H1 (cell line): Measurements from ENCODE around the gene LRP5. TPM values are rescaled to one million over a fixed set of nuclear protein-coding genes. Genes with fewer than 3 reads are reported as not detected.

Experiments
- CTCF ChIA-PET: fragments of 300-600 bp; sonication (Branson Sonifier 250); formaldehyde crosslinking; loops from one replicate; lab custom pipeline; 2021; ENCODE audit not compliant: partially characterized antibody; lab: Charles Lee
- POLR2A ChIA-PET: fragments of 300-600 bp; sonication (Branson Sonifier 250); formaldehyde crosslinking; loops from one replicate; lab custom pipeline; 2021; ENCODE audit warnings: inconsistent platforms; ENCODE audit not compliant: partially characterized antibody; lab: Charles Lee
- DNase-seq, 2 experiments: peaks; one replicate each; pipeline versions ENCODE4 v3.0.0 to v3.0.0-alpha.2; 2010 to 2022; ENCODE audit warnings: low spot score in 2 of 2, low read depth in 1 of 2, mixed read lengths in 1 of 2
- FAIRE-seq: peaks from 2 replicates; lab custom pipeline; 2011; peaks lifted over from hg19 to GRCh38; lab: Jason Lieb, UNC
- H2AFZ ChIP-seq: 2 replicates; pipeline ENCODE4 v1.8.1; 2012; ENCODE audit warnings: low read length, inconsistent platforms
- H2AK5ac ChIP-seq: 2 replicates; pipeline ENCODE4 v1.6.1; 2013; ENCODE audit warnings: low read depth, low read length
- H2BK120ac ChIP-seq: replicated peaks from 2 replicates; pipeline ENCODE3; 2013; ENCODE audit warnings: low read depth, low read length, inconsistent platforms
- H2BK12ac ChIP-seq: 2 replicates; pipeline ENCODE4 v1.6.1; 2013; ENCODE audit warnings: low read depth, low read length
- H2BK15ac ChIP-seq: 2 replicates; pipeline ENCODE4 v1.6.1; 2013; ENCODE audit warnings: low read length
- H2BK20ac ChIP-seq: 2 replicates; pipeline ENCODE4 v1.6.1; 2013; ENCODE audit warnings: low read length
- H2BK5ac ChIP-seq: 2 replicates; pipeline ENCODE4 v1.6.1; 2013; ENCODE audit warnings: low read depth, low read length
- H3K14ac ChIP-seq: 2 replicates; pipeline ENCODE4 v1.6.1; 2013; ENCODE audit warnings: inconsistent platforms; ENCODE audit not compliant: insufficient read length
- H3K18ac ChIP-seq: 2 replicates; pipeline ENCODE4 v1.6.1; 2013; ENCODE audit warnings: low read length; ENCODE audit errors: extremely low read depth
- H3K23ac ChIP-seq: 2 replicates; pipeline ENCODE4 v1.6.1; 2013; ENCODE audit warnings: inconsistent platforms; ENCODE audit not compliant: insufficient read length
- H3K23me2 ChIP-seq: 2 replicates; pipeline ENCODE4 v1.6.1; 2013; ENCODE audit warnings: low read depth, low read length
- H3K27ac ChIP-seq: 2 replicates; pipeline ENCODE4 v1.6.1; 2011; ENCODE audit warnings: low read depth, low read length, inconsistent platforms
- H3K27me3 ChIP-seq, 4 experiments: replicated peaks in 1 of 4; 1 replicate in 1 of 4; 2 replicates in 3 of 4; pipeline versions ENCODE4 v1.6.1 to v1.8.1; 2011 to 2013; ENCODE audit warnings: low read length in 3 of 4, mild to moderate bottlenecking in 3 of 4, inconsistent platforms in 2 of 4, mixed read lengths in 2 of 4, moderate library complexity in 1 of 4; ENCODE audit not compliant: control insufficient read depth in 3 of 4, insufficient read depth in 3 of 4; ENCODE audit errors: extremely low read depth in 1 of 4
- H3K36me3 ChIP-seq, 4 experiments: 2 replicates each; pipeline versions ENCODE4 v1.6.1 to v1.8.1; 2011 to 2013; ENCODE audit warnings: mild to moderate bottlenecking in 4 of 4, low read length in 3 of 4, moderate library complexity in 2 of 4, control low read depth in 1 of 4, inconsistent platforms in 1 of 4; ENCODE audit not compliant: insufficient read depth in 4 of 4, control insufficient read depth in 2 of 4
- H3K4ac ChIP-seq: replicated peaks from 2 replicates; pipeline ENCODE3; 2013; ENCODE audit warnings: low read length, low read depth, mixed read lengths, inconsistent platforms; ENCODE audit not compliant: insufficient read length
- H3K4me1 ChIP-seq, 4 experiments: replicated peaks in 1 of 4; 1 replicate in 1 of 4; 2 replicates in 3 of 4; pipeline versions ENCODE4 v1.6.1 to v1.8.1; 2011 to 2013; ENCODE audit warnings: low read length in 3 of 4, inconsistent platforms in 2 of 4, mixed read lengths in 1 of 4; ENCODE audit not compliant: insufficient read depth in 4 of 4, control insufficient read depth in 3 of 4
- H3K4me2 ChIP-seq, 2 experiments: 2 replicates each; pipeline versions ENCODE4 v1.6.1 to v1.8.1; 2011 to 2013; ENCODE audit warnings: low read depth in 2 of 2, low read length in 2 of 2, control low read depth in 1 of 2, inconsistent platforms in 1 of 2, mild to moderate bottlenecking in 1 of 2; ENCODE audit not compliant: insufficient read depth in 1 of 2
- H3K4me3 ChIP-seq, 4 experiments: fragments of 200-600, 300-600 bp in 1 of 4; sonication (generic), shearing (Covaris generic), sonication (Bioruptor Twin) in 1 of 4; 2 replicates each; pipeline versions ENCODE4 v1.5.1 to v1.8.1; 2011 to 2016; ENCODE audit warnings: low read length in 4 of 4, low read depth in 3 of 4, control low read depth in 2 of 4, inconsistent platforms in 2 of 4, mild to moderate bottlenecking in 2 of 4, mixed read lengths in 1 of 4, moderate library complexity in 1 of 4; ENCODE audit not compliant: insufficient read depth in 2 of 4; ENCODE audit errors: extremely low read depth in 1 of 4
- H3K56ac ChIP-seq: replicated peaks from 2 replicates; pipeline ENCODE3; 2013; ENCODE audit warnings: low read depth, mild to moderate bottlenecking, mixed read lengths, low read length, inconsistent platforms; ENCODE audit not compliant: insufficient read length
- H3K79me1 ChIP-seq: 2 replicates; pipeline ENCODE4 v1.6.1; 2013; ENCODE audit warnings: low read depth, low read length, control low read depth
- H3K79me2 ChIP-seq, 2 experiments: 2 replicates each; pipeline versions ENCODE4 v1.6.1 to v1.8.1; 2012 to 2013; ENCODE audit warnings: low read length in 2 of 2, mild to moderate bottlenecking in 2 of 2, inconsistent platforms in 1 of 2; ENCODE audit not compliant: insufficient read depth in 2 of 2, control insufficient read depth in 1 of 2
- H3K9ac ChIP-seq, 4 experiments: replicated peaks in 1 of 4; 1 replicate in 1 of 4; 2 replicates in 3 of 4; pipeline versions ENCODE4 v1.6.1 to v1.8.1; 2011 to 2013; ENCODE audit warnings: low read depth in 3 of 4, low read length in 3 of 4, control low read depth in 2 of 4, mild to moderate bottlenecking in 2 of 4, moderate library complexity in 2 of 4, inconsistent platforms in 1 of 4; ENCODE audit errors: extremely low read depth in 1 of 4
- H3K9me3 ChIP-seq, 2 experiments: 2 replicates each; pipeline versions ENCODE4 v1.6.1 to v1.8.1; 2012 to 2013; ENCODE audit warnings: mild to moderate bottlenecking in 2 of 2, moderate library complexity in 2 of 2, control low read depth in 1 of 2, inconsistent platforms in 1 of 2, low read depth in 1 of 2, low read length in 1 of 2, mixed read lengths in 1 of 2; ENCODE audit not compliant: insufficient read depth in 2 of 2
- H4K20me1 ChIP-seq, 2 experiments: replicated peaks in 1 of 2; 2 replicates each; pipeline versions ENCODE3 to v1.8.1; 2011 to 2013; ENCODE audit warnings: inconsistent platforms in 2 of 2, low read length in 2 of 2, mild to moderate bottlenecking in 1 of 2; ENCODE audit not compliant: insufficient read depth in 2 of 2, control insufficient read depth in 1 of 2
- H4K5ac ChIP-seq: 2 replicates; pipeline ENCODE4 v1.6.1; 2013; ENCODE audit warnings: low read length, low read depth, mixed read lengths, inconsistent platforms; ENCODE audit not compliant: insufficient read length
- H4K8ac ChIP-seq: 2 replicates; pipeline ENCODE4 v1.8.0; 2013; ENCODE audit warnings: mild to moderate bottlenecking, moderate library complexity, low read length, inconsistent platforms; ENCODE audit not compliant: insufficient read depth; ENCODE audit errors: extremely low read depth
- H4K91ac ChIP-seq: replicated peaks from 2 replicates; pipeline ENCODE3; 2013; ENCODE audit warnings: low read length, mixed read lengths, inconsistent platforms; ENCODE audit not compliant: insufficient read length
- CHD2 ChIP-seq: IDR thresholded peaks from 2 replicates; pipeline ENCODE4 v1.6.1; 2012; ENCODE audit warnings: low read length, improper control_type of control experiment
- EGR1 ChIP-seq: IDR thresholded peaks from 2 replicates; pipeline ENCODE4 v1.6.1; 2011; ENCODE audit warnings: low read depth, low read length, borderline replicate concordance
- GTF2F1 ChIP-seq: IDR thresholded peaks from 2 replicates; pipeline ENCODE4 v1.6.1; 2012; ENCODE audit warnings: low read depth, low read length, improper control_type of control experiment, borderline replicate concordance
- KDM5A ChIP-seq: fragments of 200-600 bp; IDR thresholded peaks from 2 replicates; pipeline ENCODE4 v1.7.1; 2012; ENCODE audit warnings: mild to moderate bottlenecking, low read length, inconsistent platforms, mixed read lengths
- NANOG ChIP-seq: IDR thresholded peaks from 2 replicates; pipeline ENCODE4 v1.6.1; 2011; ENCODE audit warnings: low read length, low read depth, mild to moderate bottlenecking, inconsistent platforms; ENCODE audit not compliant: insufficient read depth, poor library complexity, severe bottlenecking
- POLR2AphosphoS5 ChIP-seq: IDR thresholded peaks from 2 replicates; pipeline ENCODE4 v1.6.1; 2011; ENCODE audit warnings: low read depth, low read length
- RFX5 ChIP-seq: IDR thresholded peaks from 2 replicates; pipeline ENCODE4 v1.6.1; 2011; ENCODE audit warnings: low read depth, low read length, improper control_type of control experiment, borderline replicate concordance
- SAP30 ChIP-seq: fragments of 300-600 bp; sonication (generic); IDR thresholded peaks from 2 replicates; pipeline ENCODE4 v1.7.1; 2012; ENCODE audit warnings: low read length, moderate library complexity, mild to moderate bottlenecking, inconsistent platforms; ENCODE audit not compliant: insufficient read depth, insufficient replicate concordance
- SIN3A ChIP-seq, 2 experiments: IDR thresholded peaks in 1 of 2; conservative IDR thresholded peaks in 1 of 2; 2 replicates each; pipeline ENCODE4 v1.6.1; 2011 to 2012; ENCODE audit warnings: low read length in 2 of 2, improper control_type of control experiment in 1 of 2, low read depth in 1 of 2, mild to moderate bottlenecking in 1 of 2
- SIX5 ChIP-seq: IDR thresholded peaks from 2 replicates; pipeline ENCODE4 v1.6.1; 2011; ENCODE audit warnings: mild to moderate bottlenecking, low read depth, low read length
- SP1 ChIP-seq: IDR thresholded peaks from 2 replicates; pipeline ENCODE4 v1.6.1; 2011; ENCODE audit warnings: low read depth, low read length
- SP4 ChIP-seq: IDR thresholded peaks from 2 replicates; pipeline ENCODE4 v1.6.1; 2012; ENCODE audit warnings: low read length, inconsistent platforms
- SRF ChIP-seq: IDR thresholded peaks from 2 replicates; pipeline ENCODE4 v1.6.1; 2011; ENCODE audit warnings: mild to moderate bottlenecking, low read depth, low read length, moderate library complexity
- SUZ12 ChIP-seq: fragments of 200-600 bp; sonication (generic); IDR thresholded peaks from 2 replicates; pipeline ENCODE4 v1.6.1; 2012; ENCODE audit warnings: mild to moderate bottlenecking, inconsistent platforms, low read length, moderate library complexity, mixed read lengths
- TCF12 ChIP-seq: IDR thresholded peaks from 2 replicates; pipeline ENCODE4 v1.6.1; 2011; ENCODE audit warnings: low read depth, mild to moderate bottlenecking, low read length
- TEAD4 ChIP-seq: IDR thresholded peaks from 2 replicates; pipeline ENCODE4 v1.6.1; 2012; ENCODE audit warnings: low read depth, low read length, inconsistent platforms, mixed read lengths
- WGBS, 2 experiments: shearing (Covaris generic) in 1 of 2; methylation state at CpG; one replicate each; pipeline versions ENCODE4 v1.1.6 to v1.1.7; 2013 to 2015; ENCODE audit warnings: low lambda C conversion rate in 2 of 2, mixed read lengths in 2 of 2, inconsistent platforms in 1 of 2, low coverage in 1 of 2, missing lambda C conversion rate in 1 of 2; ENCODE audit not compliant: insufficient replicate concordance in 2 of 2, insufficient coverage in 1 of 2, insufficient read length in 1 of 2; ENCODE audit errors: extremely low coverage in 1 of 2, missing lambda C conversion rate in 1 of 2; 5-methylcytosine and 5-hydroxymethylcytosine counted together
- polyA plus RNA-seq, 7 experiments: library from polyadenylated mRNA; depleted of rRNA in 3 of 7; stranded (reverse) in 5 of 7; unstranded in 2 of 7; fragments of >200 nt in 5 of 7; fragments of 200-250 nt in 2 of 7; gene quantifications; 1 replicate in 5 of 7; 2 replicates in 1 of 7; 4 replicates in 1 of 7; pipeline versions ENCODE4 v1.2.1 to v1.2.3, GENCODE V29; 2011 to 2013; ENCODE audit warnings: missing spikeins in 2 of 7, mixed read lengths in 2 of 7
- total RNA-seq: library from RNA; stranded (reverse); fragmentation: NEBNext Ultra II Directional; extraction: Animal tissue kit (Norgen Biotek cat#: 25700); gene quantifications from 2 replicates; pipeline ENCODE4 v1.2.1, GENCODE V29; 2021

LRP5 gene
- total and polyA plus RNA-seq, 2 of the 8 experiments (the other 6 are each of a cell fraction or from before 2014, with no cell fraction given) = 19.0 to 38.9 TPM

DNA sequence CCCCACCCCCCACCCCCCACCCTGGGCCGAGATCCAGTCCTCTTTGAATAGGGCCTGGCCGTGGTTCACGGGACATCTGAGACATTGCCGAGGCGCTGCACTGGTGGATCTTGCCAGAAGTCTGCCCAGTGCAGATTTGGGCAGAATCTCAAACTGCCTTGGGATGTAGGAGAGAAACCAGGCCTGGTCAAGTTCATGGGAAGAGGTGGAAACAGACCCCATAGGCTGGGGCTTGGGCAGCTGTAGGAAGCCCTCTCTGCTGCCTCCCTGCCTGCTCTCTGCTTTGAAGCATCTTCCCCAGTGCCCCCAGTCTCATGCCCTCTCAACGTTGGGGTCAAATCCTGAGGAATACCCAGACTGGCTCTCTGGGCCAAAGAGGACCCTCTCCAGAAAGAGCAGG, 132.2 kb downstream of the LRP5 start:
- H3K79me1 ChIP-seq = no peaks in the 10 kb centered on the region
- no peak overlapping the region for H2BK5ac ChIP-seq
- no peak overlapping the region for H3K27ac ChIP-seq
- H3K36me3 ChIP-seq = peaks cover 0 to 3% (median 0%) of the 10 kb centered on the region in 4 experiments; a peak in 3 of 8 replicates
- peaks cover 3 to 17% (median 8%) of the 10 kb centered on the region in 4 experiments for H3K4me1 ChIP-seq
- DNase-seq = no peak
- no peak overlapping the region for H3K4ac ChIP-seq
- CTCF ChIA-PET = no interaction called here
- peaks cover 0 to 1% of the 10 kb centered on the region in 2 experiments for H4K20me1 ChIP-seq
- no peak overlapping the region for H2AK5ac ChIP-seq
- H3K9me3 ChIP-seq = no peaks in the 10 kb centered on the region
- H3K4me2 ChIP-seq = no peak overlapping the region
- H2BK12ac ChIP-seq = no peak overlapping the region
- no peak overlapping the region for H2AFZ ChIP-seq
- no peak overlapping the region for H4K8ac ChIP-seq
- no peak overlapping the region for H3K14ac ChIP-seq
- H3K9ac ChIP-seq = no peak overlapping the region
- H3K23me2 ChIP-seq = no peaks in the 10 kb centered on the region
- no peak overlapping the region for H4K91ac ChIP-seq
- H3K56ac ChIP-seq = no peak overlapping the region
- no peak overlapping the region for H4K5ac ChIP-seq
- no peak overlapping the region for H2BK20ac ChIP-seq
- H2BK120ac ChIP-seq = no peak overlapping the region
- H3K27me3 ChIP-seq = no peaks in the 10 kb centered on the region
- H2BK15ac ChIP-seq = no peak overlapping the region
- 94% methylated on average over 6 of the region's 6 CpGs; no CpG with 5 or more reads in 1 of the 2 experiments for WGBS, 2 experiments
- FAIRE-seq = no peak
- POLR2A ChIA-PET = no interaction called here
- H3K18ac ChIP-seq = no peak overlapping the region
- no peak overlapping the region for H3K4me3 ChIP-seq
- H3K23ac ChIP-seq = no peak overlapping the region
- H3K79me2 ChIP-seq = no peaks in the 10 kb centered on the region
- TF ChIP-seq NANOG (no peak), SRF (no peak), SIX5 (no peak), TEAD4 (no peak), CHD2 (no peak), RFX5 (no peak), SAP30 (no peak), SP1 (no peak), EGR1 (no peak), TCF12 (no peak), SP4 (no peak), POLR2AphosphoS5 (no peak), SIN3A (conservative IDR thresholded peaks at IDR 0.05 in 1 of 2, IDR thresholded peaks at IDR 0.05 in 1 of 2; ENCODE audit: low read depth in 1 of 2, low read length in 2 of 2) (no peak), GTF2F1 (no peak), KDM5A (no peak), SUZ12 (no peak)
